K562 (cell line): ENCODE data around the gene RNF13.

Source experiments
- ETV6 ChIP-seq, 3 experiments: fragments of 150-350 bp in 1 of 3; sonication (generic) in 1 of 3; formaldehyde crosslinking in 1 of 3; IDR thresholded peaks; 2 replicates each; pipeline versions ENCODE4 v1.6.1 to v1.8.0; 2014 to 2022; ENCODE audit warnings: borderline replicate concordance in 2 of 3, low read depth in 2 of 3, antibody characterized with exemption in 1 of 3, low read length in 1 of 3, mild to moderate bottlenecking in 1 of 3, missing genetic modification reagents in 1 of 3
- MXI1 ChIP-seq: IDR thresholded peaks from 2 replicates; pipeline ENCODE4 v1.6.1; 2011; ENCODE audit warnings: low read depth, mild to moderate bottlenecking, improper control_type of control experiment, low read length
- NCOA1 ChIP-seq: fragments of 450-650 bp; IDR thresholded peaks from 2 replicates; pipeline ENCODE4 v1.6.1; 2016; ENCODE audit warnings: low read depth
- ZC3H11A ChIP-seq: IDR thresholded peaks from 2 replicates; pipeline ENCODE4 v1.6.1; 2012; ENCODE audit warnings: low read depth, low read length, improper control_type of control experiment
- ZNF212 ChIP-seq: fragments of 450-650 bp; formaldehyde crosslinking; IDR thresholded peaks from 2 replicates; pipeline ENCODE4 v1.4.0; 2020; ENCODE audit warnings: mild to moderate bottlenecking
- TF ChIP-seq, protein P1 (sequence below), 3 experiments: IDR thresholded peaks in 2 of 3; conservative IDR thresholded peaks in 1 of 3; 2 replicates each; pipeline ENCODE4 v1.5.1; 2011 to 2012; ENCODE audit warnings: low read length in 3 of 3, mild to moderate bottlenecking in 3 of 3, control low read depth in 2 of 3, improper control_type of control experiment in 1 of 3, inconsistent platforms in 1 of 3, low read depth in 1 of 3, mixed read lengths in 1 of 3, moderate library complexity in 1 of 3; ENCODE audit not compliant: insufficient read depth in 2 of 3
- TF ChIP-seq, protein P2 (sequence below): sonication (generic); formaldehyde crosslinking; IDR thresholded peaks from 2 replicates; pipeline ENCODE4 v1.9.0; 2022; ENCODE audit warnings: mild to moderate bottlenecking, missing genetic modification reagents

DNA sequence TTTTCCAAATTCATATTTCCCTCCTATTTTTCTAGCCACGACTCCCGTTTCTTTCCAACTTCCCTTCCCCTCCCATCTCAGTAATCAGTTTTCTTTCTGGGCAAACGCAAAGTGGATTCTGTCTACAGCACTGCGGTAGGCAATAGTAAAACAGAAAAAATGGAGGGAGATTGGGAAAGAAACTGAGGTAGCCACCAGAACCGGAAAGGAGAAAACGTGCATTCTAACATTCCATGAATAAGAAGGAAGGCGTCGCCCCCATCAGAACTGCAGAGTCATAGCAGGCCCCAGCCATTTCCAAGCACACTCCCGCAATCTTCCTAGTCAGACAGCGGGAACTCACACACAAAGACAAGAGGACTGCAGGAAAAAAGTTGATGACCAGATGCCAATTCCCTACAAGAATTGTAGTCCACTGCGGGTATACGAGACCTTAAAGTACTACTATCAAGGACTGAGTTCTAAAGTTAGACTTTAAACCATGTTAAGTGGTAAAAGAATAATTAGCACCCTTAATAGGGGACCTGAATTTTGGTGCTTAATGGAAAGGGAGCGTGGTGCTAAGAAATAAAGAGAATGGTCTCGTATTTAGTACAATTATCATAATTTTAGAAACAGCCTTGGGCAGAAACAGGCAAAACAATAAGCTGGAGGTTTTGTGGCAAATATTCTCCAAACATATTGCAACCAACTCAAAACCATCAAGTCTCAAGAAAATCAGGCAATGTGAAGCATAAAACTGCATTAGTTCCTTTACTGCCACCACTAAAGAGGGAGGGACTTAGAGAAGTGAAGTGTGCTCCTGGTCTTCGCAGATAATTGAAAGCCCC is 156.3 kb downstream of the RNF13 start:
- TF ChIP-seq MXI1 (no peak), ZNF212 (CRISPR knock-in tag) (no peak), NCOA1 (no peak), ETV6 (IDR thresholded peaks at IDR 0.05; ENCODE audit: borderline replicate concordance in 1 of 2, low read depth in 2 of 2, low read length in 1 of 2) (no peak), ETV6 (CRISPR knock-in tag; IDR thresholded peaks at IDR 0.05; ENCODE audit: borderline replicate concordance) (no peak), ZC3H11A (no peak)
- TF ChIP-seq, protein P1, sequence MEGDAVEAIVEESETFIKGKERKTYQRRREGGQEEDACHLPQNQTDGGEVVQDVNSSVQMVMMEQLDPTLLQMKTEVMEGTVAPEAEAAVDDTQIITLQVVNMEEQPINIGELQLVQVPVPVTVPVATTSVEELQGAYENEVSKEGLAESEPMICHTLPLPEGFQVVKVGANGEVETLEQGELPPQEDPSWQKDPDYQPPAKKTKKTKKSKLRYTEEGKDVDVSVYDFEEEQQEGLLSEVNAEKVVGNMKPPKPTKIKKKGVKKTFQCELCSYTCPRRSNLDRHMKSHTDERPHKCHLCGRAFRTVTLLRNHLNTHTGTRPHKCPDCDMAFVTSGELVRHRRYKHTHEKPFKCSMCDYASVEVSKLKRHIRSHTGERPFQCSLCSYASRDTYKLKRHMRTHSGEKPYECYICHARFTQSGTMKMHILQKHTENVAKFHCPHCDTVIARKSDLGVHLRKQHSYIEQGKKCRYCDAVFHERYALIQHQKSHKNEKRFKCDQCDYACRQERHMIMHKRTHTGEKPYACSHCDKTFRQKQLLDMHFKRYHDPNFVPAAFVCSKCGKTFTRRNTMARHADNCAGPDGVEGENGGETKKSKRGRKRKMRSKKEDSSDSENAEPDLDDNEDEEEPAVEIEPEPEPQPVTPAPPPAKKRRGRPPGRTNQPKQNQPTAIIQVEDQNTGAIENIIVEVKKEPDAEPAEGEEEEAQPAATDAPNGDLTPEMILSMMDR (IDR thresholded peaks at IDR 0.05 in 2 of 3, conservative IDR thresholded peaks at IDR 0.05 in 1 of 3; ENCODE audit: insufficient read depth in 2 of 3, low read depth in 1 of 3, low read length in 3 of 3) = no peak
- TF ChIP-seq, protein P2, sequence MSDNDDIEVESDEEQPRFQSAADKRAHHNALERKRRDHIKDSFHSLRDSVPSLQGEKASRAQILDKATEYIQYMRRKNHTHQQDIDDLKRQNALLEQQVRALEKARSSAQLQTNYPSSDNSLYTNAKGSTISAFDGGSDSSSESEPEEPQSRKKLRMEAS (CRISPR knock-in tag) = no peak
